Endothelial cell (in vitro differentiated cells): Measurements from ENCODE around the gene TIMM10. TPM values are rescaled to one million over a fixed set of nuclear protein-coding genes. Genes with fewer than 3 reads are reported as not detected.
"Not testable (repeated sequence)": the region's sequence is repeated elsewhere in the genome, so short reads cannot be mapped to it uniquely, and the experiment has no call there.

Experiments
- DNase-seq: peaks from one replicate; pipeline ENCODE4 v3.0.0; 2021; ENCODE audit warnings: low spot score
- H3K27ac Mint-ChIP-seq: one replicate; pipeline ENCODE4 v1.8.0; 2021; ENCODE audit warnings: mixed read lengths, inconsistent platforms; ENCODE audit not compliant: unreplicated experiment
- H3K27me3 Mint-ChIP-seq: one replicate; pipeline ENCODE4 v1.8.0; 2021; ENCODE audit warnings: mild to moderate bottlenecking, moderate library complexity, mixed read lengths, inconsistent platforms; ENCODE audit not compliant: unreplicated experiment
- H3K36me3 Mint-ChIP-seq: one replicate; pipeline ENCODE4 v1.8.0; 2021; ENCODE audit warnings: mild to moderate bottlenecking, low read depth, mixed read lengths, inconsistent platforms; ENCODE audit not compliant: unreplicated experiment
- H3K4me1 Mint-ChIP-seq: one replicate; pipeline ENCODE4 v1.8.0; 2021; ENCODE audit warnings: mild to moderate bottlenecking, mixed read lengths, inconsistent platforms; ENCODE audit not compliant: unreplicated experiment
- H3K4me3 Mint-ChIP-seq: one replicate; pipeline ENCODE4 v1.8.0; 2021; ENCODE audit warnings: mild to moderate bottlenecking, mixed read lengths, inconsistent platforms; ENCODE audit not compliant: unreplicated experiment
- H3K9me3 Mint-ChIP-seq: one replicate; pipeline ENCODE4 v1.8.0; 2021; ENCODE audit warnings: mixed read lengths, inconsistent platforms; ENCODE audit not compliant: unreplicated experiment
- CTCF ChIP-seq: fragments of 200-600 bp; sonication (generic); IDR thresholded peaks from one replicate; pipeline ENCODE4 v1.5.0; 2021; ENCODE audit warnings: antibody characterized with exemption; ENCODE audit not compliant: unreplicated experiment
- total RNA-seq: library from RNA; stranded (reverse); fragmentation: NEBNext Ultra II Directional; extraction: Animal tissue kit (Norgen Biotek cat#: 25700); gene quantifications from one replicate; pipeline ENCODE4 v1.2.1, GENCODE V29; 2021; ENCODE audit not compliant: unreplicated experiment

Gene TIMM10
- total RNA-seq, 1 donor from 2014 or later = 60.2 TPM

- Mint-ChIP-seq H3K9me3 (no peaks in the 10 kb centered on the region), H3K27me3 (peaks cover 12% of the 10 kb centered on the region), H3K36me3 (no peaks in the 10 kb centered on the region), H3K4me3 (peak within 1 kb of the TSS; percentile 65), H3K4me1 (peaks cover 46% of the 10 kb centered on the region), H3K27ac (peak within 1 kb of the TSS; percentile 92)
- DNase-seq = peak; percentile 38
- no peak for TF ChIP-seq CTCF
Observed at GRCh38 chr11:57536947-57537619, 6.5 kb upstream of the TIMM10 start, which contains the start of gene SMTNL1. Gene SMTNL1, plus strand, starts transcription at chr11:57537595. Its CDS starts 5,048 bp downstream, at chr11:57542643.

DNA sequence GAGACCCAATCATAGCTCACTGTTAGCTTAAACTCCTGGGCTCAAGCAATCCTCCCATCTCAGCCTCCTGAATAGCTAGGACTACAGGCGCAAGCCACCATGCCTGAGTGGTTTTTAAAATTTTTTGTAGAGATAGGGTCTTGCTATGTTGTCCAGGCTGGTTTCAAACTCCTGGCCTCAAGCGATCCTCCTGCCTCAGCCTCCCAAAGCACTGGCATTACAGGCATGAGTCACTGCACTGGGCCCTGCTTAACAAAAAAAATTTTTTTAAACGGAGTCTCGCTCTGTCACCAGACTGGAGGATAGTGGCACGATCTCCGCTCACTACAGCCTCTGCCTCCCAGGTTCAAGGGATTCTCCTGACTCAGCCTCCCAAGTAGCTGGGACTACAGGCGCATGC, 3.9 kb upstream of the TIMM10 start:
- H3K27ac Mint-ChIP-seq, H3K36me3 Mint-ChIP-seq, H3K4me3 Mint-ChIP-seq, DNase-seq, H3K9me3 Mint-ChIP-seq: not testable (repeated sequence)
- Mint-ChIP-seq H3K4me1 (peaks cover 51% of the 10 kb centered on the region), H3K27me3 (peaks cover 17% of the 10 kb centered on the region)

- Mint-ChIP-seq H3K36me3 (peaks cover 7% of the 10 kb centered on the region), H3K4me3 (peak overlapping the region; percentile 94), H3K4me1 (peaks cover 16% of the 10 kb centered on the region), H3K9me3 (no peaks in the 10 kb centered on the region), H3K27ac (peak overlapping the region; percentile 76), H3K27me3 (peaks cover 5% of the 10 kb centered on the region)
- DNase-seq = no peak
- no peak for TF ChIP-seq CTCF
Observed at GRCh38 chr11:57530215-57530595, 349 bp downstream of the TIMM10 start.

DNA sequence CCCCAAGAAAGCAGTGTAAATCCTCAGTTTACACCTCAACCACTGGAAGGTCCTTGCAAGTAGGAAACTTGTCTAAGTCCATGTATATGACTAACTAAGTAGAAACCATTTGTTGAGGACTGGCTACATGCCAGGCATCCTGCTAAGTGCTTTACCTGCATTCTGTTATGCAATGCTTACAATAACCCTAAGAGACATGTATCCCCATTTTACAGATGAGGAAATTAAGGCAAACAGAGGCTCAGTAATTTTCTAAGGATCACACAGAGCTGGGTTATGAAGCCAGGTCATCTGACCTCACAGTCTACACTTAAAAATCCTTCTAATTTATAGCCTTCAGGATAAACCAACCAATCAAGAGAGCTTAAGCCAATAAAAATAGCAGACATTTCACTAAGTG, 1.5 kb downstream of the TIMM10 start:
- Mint-ChIP-seq H3K36me3 (peaks cover 7% of the 10 kb centered on the region), H3K27me3 (peaks cover 5% of the 10 kb centered on the region), H3K27ac (no peak overlapping the region), H3K4me3 (no peak overlapping the region), H3K4me1 (peaks cover 16% of the 10 kb centered on the region), H3K9me3 (no peaks in the 10 kb centered on the region)
- DNase-seq = no peak
- TF ChIP-seq CTCF = no peak

DNA sequence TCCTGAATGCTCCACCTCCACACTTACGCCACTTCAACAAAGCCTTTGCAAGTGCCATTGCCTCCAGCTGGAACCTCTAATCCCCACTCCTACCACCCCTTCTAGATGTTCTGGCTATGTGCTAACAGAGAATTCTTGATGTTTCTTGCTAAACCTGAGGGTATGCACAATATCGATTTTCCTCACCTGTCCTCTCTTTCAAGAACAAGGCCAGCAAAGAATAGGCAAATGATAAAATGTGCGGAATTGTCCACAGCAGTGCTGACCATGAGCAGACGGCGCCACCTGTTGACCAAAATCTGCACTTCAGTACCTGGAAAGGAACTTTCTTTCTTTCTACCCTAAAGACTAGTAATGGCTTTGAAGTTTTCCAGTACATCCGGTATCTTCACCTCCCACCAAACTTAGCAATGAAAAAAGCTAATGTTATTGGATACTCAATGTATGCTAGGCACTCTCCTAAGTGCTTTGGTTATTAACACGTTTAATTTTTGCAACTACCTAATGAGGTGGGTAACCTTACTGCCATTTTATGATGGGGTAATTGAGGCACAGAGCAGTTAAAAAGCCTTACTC, 3.4 kb downstream of the TIMM10 start:
- DNase-seq = peak; percentile 77
- H3K27ac Mint-ChIP-seq = no peak overlapping the region
- peaks cover 5% of the 10 kb centered on the region for H3K27me3 Mint-ChIP-seq

More for the DNA sequence above, 3.4 kb downstream of the TIMM10 start:
- TF ChIP-seq CTCF = peak; percentile 91
- H3K4me3 Mint-ChIP-seq = no peak overlapping the region
- peaks cover 16% of the 10 kb centered on the region for H3K4me1 Mint-ChIP-seq
- H3K36me3 Mint-ChIP-seq = peaks cover 7% of the 10 kb centered on the region
- no peaks in the 10 kb centered on the region for H3K9me3 Mint-ChIP-seq
